Peyer's patch (tissue), 4 donors: Measurements from ENCODE around the gene INTS7. TPM values are rescaled to one million over a fixed set of nuclear protein-coding genes. Genes with fewer than 3 reads are reported as not detected.
A peak's percentile ranks its signal among the peaks of the same experiment; 100 is the strongest.

Source experiments
- DNase-seq, 3 donors: peaks; one replicate each; pipeline ENCODE4 v3.0.0-alpha.2; 2017 to 2019
- H3K27ac ChIP-seq, 4 donors: fragments of 200-600 bp; sonication (generic); one replicate each; pipeline ENCODE4 v1.5.1; 2016 to 2019
- H3K27me3 ChIP-seq, 2 donors: fragments of 200-600 bp; sonication (generic); one replicate each; pipeline ENCODE4 v1.5.1; 2019
- H3K36me3 ChIP-seq, 3 donors: fragments of 200-600 bp; sonication (generic); one replicate each; pipeline ENCODE4 v1.5.1; 2016 to 2019
- H3K4me1 ChIP-seq, 4 donors: fragments of 200-600 bp; sonication (generic); one replicate each; pipeline ENCODE4 v1.5.1; 2016 to 2019
- H3K4me3 ChIP-seq, 4 donors: fragments of 200-600 bp; sonication (generic); 1 replicate in 3 of 4; 2 replicates in 1 of 4; pipeline ENCODE4 v1.5.1; 2016 to 2019; ENCODE audit warnings: mild to moderate bottlenecking in 1 of 4
- H3K9me3 ChIP-seq, 4 donors: fragments of 200-600 bp; sonication (generic); one replicate each; pipeline ENCODE4 v1.5.1; 2016 to 2019; ENCODE audit warnings: mild to moderate bottlenecking in 1 of 4
- POLR2A ChIP-seq, 2 donors: fragments of 450-650 bp; IDR thresholded peaks; one replicate each; pipeline ENCODE4 v1.5.1; 2017; ENCODE audit warnings: antibody characterized with exemption in 2 of 2, mild to moderate bottlenecking in 2 of 2, moderate library complexity in 2 of 2
- total RNA-seq, 4 donors: library from RNA; depleted of rRNA; stranded (reverse); fragments of >200 nt; gene quantifications; one replicate each; pipeline ENCODE4 v1.1.0, GENCODE V29; 2016
- TF ChIP-seq, protein P1 (sequence below), 6 experiments: fragments of 450-650 bp in 4 of 6; fragments of 200-600 bp in 2 of 6; sonication (generic) in 1 of 6; IDR thresholded peaks; one replicate each; pipeline ENCODE4 v1.5.1; 2017 to 2019; ENCODE audit warnings: antibody characterized with exemption in 6 of 6, mild to moderate bottlenecking in 3 of 6, moderate library complexity in 1 of 6

Gene INTS7
- total RNA-seq, 4 donors from 2014 or later = 7.7 to 21.5 (median 11.9) TPM

DNA sequence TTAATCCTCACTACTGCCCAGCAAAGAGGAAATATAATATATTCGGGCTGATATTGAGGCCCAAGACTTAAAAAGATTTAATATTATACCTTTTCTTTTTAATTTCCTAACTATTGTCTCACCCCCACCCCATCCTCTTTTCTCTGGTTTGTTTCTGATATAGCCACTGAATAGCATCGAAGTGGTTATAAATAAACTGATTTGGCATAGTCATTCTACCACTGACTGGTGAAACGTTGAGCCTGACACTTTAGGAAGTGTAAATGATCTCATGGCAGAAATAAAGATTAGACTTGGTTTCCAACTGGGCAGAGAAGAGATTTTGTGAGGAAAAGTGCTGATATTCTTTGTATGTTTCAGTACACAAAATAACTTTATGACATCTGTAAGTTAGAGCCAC lies 39.5 kb upstream of the INTS7 start:
- no peaks in the 10 kb centered on the region for H3K36me3 ChIP-seq
- H3K4me1 ChIP-seq = no peaks in the 10 kb centered on the region
- no peaks in the 10 kb centered on the region for H3K9me3 ChIP-seq
- no peak for DNase-seq
- TF ChIP-seq, protein P1, sequence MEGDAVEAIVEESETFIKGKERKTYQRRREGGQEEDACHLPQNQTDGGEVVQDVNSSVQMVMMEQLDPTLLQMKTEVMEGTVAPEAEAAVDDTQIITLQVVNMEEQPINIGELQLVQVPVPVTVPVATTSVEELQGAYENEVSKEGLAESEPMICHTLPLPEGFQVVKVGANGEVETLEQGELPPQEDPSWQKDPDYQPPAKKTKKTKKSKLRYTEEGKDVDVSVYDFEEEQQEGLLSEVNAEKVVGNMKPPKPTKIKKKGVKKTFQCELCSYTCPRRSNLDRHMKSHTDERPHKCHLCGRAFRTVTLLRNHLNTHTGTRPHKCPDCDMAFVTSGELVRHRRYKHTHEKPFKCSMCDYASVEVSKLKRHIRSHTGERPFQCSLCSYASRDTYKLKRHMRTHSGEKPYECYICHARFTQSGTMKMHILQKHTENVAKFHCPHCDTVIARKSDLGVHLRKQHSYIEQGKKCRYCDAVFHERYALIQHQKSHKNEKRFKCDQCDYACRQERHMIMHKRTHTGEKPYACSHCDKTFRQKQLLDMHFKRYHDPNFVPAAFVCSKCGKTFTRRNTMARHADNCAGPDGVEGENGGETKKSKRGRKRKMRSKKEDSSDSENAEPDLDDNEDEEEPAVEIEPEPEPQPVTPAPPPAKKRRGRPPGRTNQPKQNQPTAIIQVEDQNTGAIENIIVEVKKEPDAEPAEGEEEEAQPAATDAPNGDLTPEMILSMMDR (IDR thresholded peaks at IDR 0.05) = no peak
- TF ChIP-seq POLR2A (IDR thresholded peaks at IDR 0.05) = no peak
- H3K27me3 ChIP-seq = no peaks in the 10 kb centered on the region
- H3K4me3 ChIP-seq = no peak overlapping the region
- no peak overlapping the region for H3K27ac ChIP-seq

DNA sequence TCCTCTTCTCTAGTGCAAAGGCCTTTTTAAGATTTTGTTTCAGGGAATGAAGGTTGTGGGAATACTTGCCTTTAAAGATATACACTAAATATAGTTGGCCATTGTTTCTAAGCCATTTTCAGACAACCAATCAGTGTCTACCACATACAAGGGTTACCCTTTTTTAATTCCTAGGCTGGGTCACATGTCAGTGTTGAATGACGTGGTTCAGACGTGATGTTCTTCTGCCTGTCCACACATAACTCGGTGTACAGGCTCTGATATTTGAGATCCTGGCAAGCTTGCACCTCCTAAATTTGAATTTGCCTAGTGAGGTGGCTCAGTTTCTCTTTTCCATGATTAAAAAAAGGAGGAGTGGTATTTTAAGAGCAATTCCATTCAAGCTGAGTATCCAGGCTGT lies 39.0 kb upstream of the INTS7 start:
- no peaks in the 10 kb centered on the region for H3K9me3 ChIP-seq
- no peaks in the 10 kb centered on the region for H3K27me3 ChIP-seq
- no peaks in the 10 kb centered on the region for H3K36me3 ChIP-seq
- no peak overlapping the region for H3K27ac ChIP-seq
- DNase-seq = no peak
- no peaks in the 10 kb centered on the region for H3K4me1 ChIP-seq
- no peak overlapping the region for H3K4me3 ChIP-seq
- TF ChIP-seq, protein P1 (IDR thresholded peaks at IDR 0.05) = no peak
- TF ChIP-seq POLR2A (IDR thresholded peaks at IDR 0.05) = no peak

DNA sequence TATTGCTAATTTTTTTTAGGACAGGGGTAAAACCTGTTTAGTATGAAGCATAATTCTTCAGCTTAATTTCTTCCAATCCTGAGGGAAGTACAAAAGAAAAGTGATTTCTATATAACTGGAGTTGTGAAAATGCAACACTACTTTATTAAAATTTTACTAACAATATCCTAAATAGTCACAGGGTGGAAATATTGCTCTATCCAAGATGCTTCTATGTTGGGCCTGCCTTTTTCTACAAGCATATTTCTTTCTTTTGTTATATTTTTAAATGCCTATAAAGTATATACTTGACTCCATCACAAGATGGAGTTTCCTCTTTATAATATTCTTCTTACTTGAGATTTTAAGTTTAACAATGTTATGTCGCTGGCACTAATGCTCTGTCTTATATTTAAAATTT lies 38.1 kb upstream of the INTS7 start:
- Histone ChIP-seq H3K4me3 (no peak overlapping the region), H3K27ac (no peak overlapping the region), H3K36me3 (no peaks in the 10 kb centered on the region), H3K4me1 (no peaks in the 10 kb centered on the region), H3K9me3 (no peaks in the 10 kb centered on the region), H3K27me3 (no peaks in the 10 kb centered on the region)
- TF ChIP-seq, protein P1 (IDR thresholded peaks at IDR 0.05) = peak in 3 of 6 experiments; percentile 19 to 33 (median 19)
- no peak for TF ChIP-seq POLR2A (IDR thresholded peaks at IDR 0.05)
- DNase-seq = no peak

DNA sequence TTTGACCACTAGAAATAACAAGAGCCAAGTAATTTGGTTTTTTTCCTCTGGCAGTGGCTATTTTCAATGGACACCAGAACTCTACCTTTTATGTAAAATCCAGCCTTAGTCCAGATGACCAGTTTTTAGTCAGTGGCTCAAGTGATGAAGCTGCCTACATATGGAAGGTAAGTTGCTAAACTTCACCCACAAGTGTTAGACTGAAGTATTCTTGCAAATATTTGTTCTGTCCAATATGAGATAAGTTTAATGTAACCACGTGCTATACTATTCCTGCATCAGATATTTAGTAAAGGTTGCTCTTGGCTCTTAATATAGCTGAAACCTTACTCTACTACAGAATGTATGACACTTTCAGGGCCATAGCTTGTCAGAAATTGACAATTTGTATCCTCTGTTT lies 36.7 kb upstream of the INTS7 start:
- no peaks in the 10 kb centered on the region for H3K27me3 ChIP-seq
- H3K4me1 ChIP-seq = no peaks in the 10 kb centered on the region
- no peak overlapping the region for H3K27ac ChIP-seq
- DNase-seq = no peak
- TF ChIP-seq POLR2A (IDR thresholded peaks at IDR 0.05) = no peak
- TF ChIP-seq, protein P1 (IDR thresholded peaks at IDR 0.05) = no peak
- no peaks in the 10 kb centered on the region for H3K9me3 ChIP-seq
- no peak overlapping the region for H3K4me3 ChIP-seq
- H3K36me3 ChIP-seq = no peaks in the 10 kb centered on the region

DNA sequence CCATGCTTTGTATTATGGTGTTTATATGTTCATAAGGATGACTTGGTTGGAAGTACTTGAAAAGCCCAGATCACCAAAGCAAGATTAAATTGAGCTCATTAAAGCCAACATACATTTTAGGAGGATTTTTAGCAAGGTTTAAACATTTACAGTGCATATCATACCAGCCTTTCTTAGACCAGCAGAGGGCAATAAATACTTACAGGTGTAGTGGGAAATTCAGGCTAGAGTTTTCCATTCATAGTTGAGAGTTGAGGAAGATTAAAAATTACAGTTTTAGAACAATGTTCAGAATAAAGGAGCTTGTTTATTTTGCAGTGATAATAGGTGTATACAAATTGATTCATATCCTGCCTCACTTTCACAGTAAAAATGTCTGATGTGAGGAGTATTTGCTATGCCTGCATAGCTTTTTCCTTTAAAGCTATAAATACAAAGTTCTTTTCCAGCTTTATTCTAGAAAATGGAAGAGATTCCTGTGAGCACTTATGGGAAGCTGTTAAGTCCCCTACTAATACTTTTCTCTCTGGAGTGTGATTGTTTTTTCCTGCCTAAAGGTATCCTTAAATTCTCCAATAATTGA lies 35.5 kb upstream of the INTS7 start:
- H3K27me3 ChIP-seq = no peaks in the 10 kb centered on the region
- DNase-seq = no peak
- H3K36me3 ChIP-seq = no peaks in the 10 kb centered on the region
- no peaks in the 10 kb centered on the region for H3K4me1 ChIP-seq
- H3K9me3 ChIP-seq = no peaks in the 10 kb centered on the region
- no peak overlapping the region for H3K27ac ChIP-seq
- TF ChIP-seq, protein P1 (IDR thresholded peaks at IDR 0.05) = peak; percentile 25 to 88 (median 79)
- no peak for TF ChIP-seq POLR2A (IDR thresholded peaks at IDR 0.05)
- H3K4me3 ChIP-seq = no peak overlapping the region

DNA sequence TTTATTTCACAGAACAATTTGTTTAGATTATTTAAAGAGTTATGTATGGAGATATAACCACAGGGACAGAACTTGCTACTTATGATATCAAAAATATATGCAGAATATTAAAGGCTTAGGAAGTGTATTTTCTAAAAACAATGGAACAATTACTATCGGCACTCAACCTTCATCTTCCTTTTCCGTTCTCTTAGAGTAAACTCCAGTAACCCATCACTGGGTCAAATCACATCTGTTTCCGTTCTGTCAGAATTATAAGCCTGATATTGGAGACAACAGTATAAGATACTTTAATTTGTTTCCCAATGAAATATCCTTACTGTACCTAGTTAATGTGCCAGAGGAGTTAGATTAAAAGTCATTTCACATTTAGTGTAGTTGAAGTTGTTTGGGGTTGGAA lies 32.4 kb upstream of the INTS7 start:
- no peak for DNase-seq
- H3K36me3 ChIP-seq = no peaks in the 10 kb centered on the region
- H3K4me1 ChIP-seq = no peaks in the 10 kb centered on the region
- TF ChIP-seq POLR2A (IDR thresholded peaks at IDR 0.05) = no peak
- TF ChIP-seq, protein P1 (IDR thresholded peaks at IDR 0.05) = no peak
- H3K27ac ChIP-seq = no peak overlapping the region
- no peaks in the 10 kb centered on the region for H3K9me3 ChIP-seq
- no peaks in the 10 kb centered on the region for H3K27me3 ChIP-seq
- H3K4me3 ChIP-seq = no peak overlapping the region
